Measurements from ENCODE around the gene ECHS1. TPM values are rescaled to one million over a fixed set of nuclear protein-coding genes. Genes with fewer than 3 reads are reported as not detected.

ECHS1 gene
- total and polyA plus RNA-seq, 2 donors (not counting 1 experiment from before 2014, with no cell fraction given) = 19.3 to 29.5 TPM

GRCh38 chr10:133366751-133367150, 6.4 kb downstream of the ECHS1 start:
- Mint-ChIP-seq H3K4me1 (peaks cover 8% of the 10 kb centered on the region), H3K9me3 (ENCODE audit: insufficient read depth) (no peaks in the 10 kb centered on the region), H3K27ac (no peak overlapping the region), H3K4me3 (no peak overlapping the region), H3K27me3 (no peaks in the 10 kb centered on the region)
- Histone ChIP-seq H4K20me1 (ENCODE audit: control insufficient read depth, insufficient read depth, low read length, poor library complexity, severe bottlenecking) (no peaks in the 10 kb centered on the region), H2AFZ (ENCODE audit: insufficient read depth, low read depth, low read length, poor library complexity, severe bottlenecking) (no peak overlapping the region), H3K9me3 (ENCODE audit: control extremely low read depth in 1 of 3, control insufficient read depth in 2 of 3, insufficient read depth in 1 of 3, low read length in 2 of 3) (no peaks in the 10 kb centered on the region), H3K9ac (ENCODE audit: low read length) (no peak overlapping the region), H3K79me2 (ENCODE audit: control insufficient read depth, insufficient read depth, low read length) (no peaks in the 10 kb centered on the region), H3K27ac (ENCODE audit: low read length in 2 of 2) (no peak overlapping the region), H3K4me2 (replicated peaks; ENCODE audit: low read depth, low read length, poor library complexity, severe bottlenecking) (no peak overlapping the region), H3K36me3 (replicated peaks in 1 of 2; ENCODE audit: control extremely low read depth in 1 of 2, control insufficient read depth in 1 of 2, extremely low read depth in 1 of 2, insufficient read depth in 2 of 2, low read length in 1 of 2) (peaks cover 0 to 54% of the 10 kb centered on the region in 2 experiments), H3K4me1 (ENCODE audit: control insufficient read depth in 2 of 2, insufficient read depth in 2 of 2, low read length in 2 of 2) (peaks cover 4 to 7% of the 10 kb centered on the region in 2 donors), H3K27me3 (replicated peaks in 1 of 4; ENCODE audit: control extremely low read depth in 1 of 4, control insufficient read depth in 3 of 4, insufficient read depth in 4 of 4, low read length in 3 of 4) (no peaks in the 10 kb centered on the region), H3K4me3 (ENCODE audit: control extremely low read depth in 1 of 5, extremely low read depth in 1 of 5, insufficient read depth in 1 of 5, low read depth in 2 of 5, low read length in 4 of 5) (no peak overlapping the region)
- POLR2A ChIA-PET = no interaction called here
- CTCF ChIA-PET = no interaction called here
- intact Hi-C loops (cut with micrococcal nuclease) = no loop called here
- no peak for ATAC-seq (ENCODE audit: low read depth)
- DNase-seq = no peak
- 96% methylated on average over 12 of the region's 13 CpGs for WGBS (ENCODE audit: insufficient coverage)
- TF ChIP-seq EZH2 (IDR thresholded peaks at IDR 0.05; ENCODE audit: borderline replicate concordance, insufficient read depth, low read depth, low read length, poor library complexity, severe bottlenecking) = no peak
- TF ChIP-seq, protein P1, sequence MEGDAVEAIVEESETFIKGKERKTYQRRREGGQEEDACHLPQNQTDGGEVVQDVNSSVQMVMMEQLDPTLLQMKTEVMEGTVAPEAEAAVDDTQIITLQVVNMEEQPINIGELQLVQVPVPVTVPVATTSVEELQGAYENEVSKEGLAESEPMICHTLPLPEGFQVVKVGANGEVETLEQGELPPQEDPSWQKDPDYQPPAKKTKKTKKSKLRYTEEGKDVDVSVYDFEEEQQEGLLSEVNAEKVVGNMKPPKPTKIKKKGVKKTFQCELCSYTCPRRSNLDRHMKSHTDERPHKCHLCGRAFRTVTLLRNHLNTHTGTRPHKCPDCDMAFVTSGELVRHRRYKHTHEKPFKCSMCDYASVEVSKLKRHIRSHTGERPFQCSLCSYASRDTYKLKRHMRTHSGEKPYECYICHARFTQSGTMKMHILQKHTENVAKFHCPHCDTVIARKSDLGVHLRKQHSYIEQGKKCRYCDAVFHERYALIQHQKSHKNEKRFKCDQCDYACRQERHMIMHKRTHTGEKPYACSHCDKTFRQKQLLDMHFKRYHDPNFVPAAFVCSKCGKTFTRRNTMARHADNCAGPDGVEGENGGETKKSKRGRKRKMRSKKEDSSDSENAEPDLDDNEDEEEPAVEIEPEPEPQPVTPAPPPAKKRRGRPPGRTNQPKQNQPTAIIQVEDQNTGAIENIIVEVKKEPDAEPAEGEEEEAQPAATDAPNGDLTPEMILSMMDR (IDR thresholded peaks at IDR 0.05) = no peak

GRCh38 chr10:133366130-133366478, 7.0 kb downstream of the ECHS1 start:
- Mint-ChIP-seq H3K9me3 (ENCODE audit: insufficient read depth) (no peaks in the 10 kb centered on the region), H3K27ac (no peak overlapping the region), H3K4me1 (peaks cover 12% of the 10 kb centered on the region), H3K4me3 (no peak overlapping the region), H3K27me3 (no peaks in the 10 kb centered on the region)
- H3K27ac ChIP-seq (ENCODE audit: low read length in 2 of 2) = no peak overlapping the region
- ChIA-PET CTCF (no interaction called here), POLR2A (no interaction called here)
- H3K9ac ChIP-seq (ENCODE audit: low read length) = no peak overlapping the region
- no peak for DNase-seq
- 92% methylated on average over 17 of the region's 17 CpGs for WGBS (ENCODE audit: insufficient coverage)
- H3K4me1 ChIP-seq (ENCODE audit: control insufficient read depth in 2 of 2, insufficient read depth in 2 of 2, low read length in 2 of 2) = peaks cover 10 to 14% of the 10 kb centered on the region in 2 donors
- peaks cover 0 to 54% of the 10 kb centered on the region in 2 experiments for H3K36me3 ChIP-seq (replicated peaks in 1 of 2; ENCODE audit: control extremely low read depth in 1 of 2, control insufficient read depth in 1 of 2, extremely low read depth in 1 of 2, insufficient read depth in 2 of 2, low read length in 1 of 2)
- TF ChIP-seq EZH2 (IDR thresholded peaks at IDR 0.05; ENCODE audit: borderline replicate concordance, insufficient read depth, low read depth, low read length, poor library complexity, severe bottlenecking) = no peak
- TF ChIP-seq, protein P1 (IDR thresholded peaks at IDR 0.05) = no peak
- no peak overlapping the region for H3K4me3 ChIP-seq (ENCODE audit: control extremely low read depth in 1 of 5, extremely low read depth in 1 of 5, insufficient read depth in 1 of 5, low read depth in 2 of 5, low read length in 4 of 5)
- H3K9me3 ChIP-seq (ENCODE audit: control extremely low read depth in 1 of 3, control insufficient read depth in 2 of 3, insufficient read depth in 1 of 3, low read length in 2 of 3) = peaks cover 0 to 3% (median 0%) of the 10 kb centered on the region in 3 donors
- H2AFZ ChIP-seq (ENCODE audit: insufficient read depth, low read depth, low read length, poor library complexity, severe bottlenecking) = no peak overlapping the region
- no peak overlapping the region for H3K4me2 ChIP-seq (replicated peaks; ENCODE audit: low read depth, low read length, poor library complexity, severe bottlenecking)
- no peaks in the 10 kb centered on the region for H3K27me3 ChIP-seq (replicated peaks in 1 of 4; ENCODE audit: control extremely low read depth in 1 of 4, control insufficient read depth in 3 of 4, insufficient read depth in 4 of 4, low read length in 3 of 4)
- ATAC-seq (ENCODE audit: low read depth) = no peak
- intact Hi-C loops (cut with micrococcal nuclease) = no loop called here
- H4K20me1 ChIP-seq (ENCODE audit: control insufficient read depth, insufficient read depth, low read length, poor library complexity, severe bottlenecking) = no peaks in the 10 kb centered on the region
- no peaks in the 10 kb centered on the region for H3K79me2 ChIP-seq (ENCODE audit: control insufficient read depth, insufficient read depth, low read length)

Measured in B cell (primary cell).